HG03432 (cell line): Measurements from ENCODE around the gene ARHGAP15.

Experiments used
- ATAC-seq: cut with Tn5 transposase; IDR thresholded peaks from one replicate; pipeline ENCODE4 v1.9.1; 2021; ENCODE audit warnings: mild to moderate bottlenecking, moderate library complexity; ENCODE audit not compliant: unreplicated experiment

Gene ARHGAP15

DNA sequence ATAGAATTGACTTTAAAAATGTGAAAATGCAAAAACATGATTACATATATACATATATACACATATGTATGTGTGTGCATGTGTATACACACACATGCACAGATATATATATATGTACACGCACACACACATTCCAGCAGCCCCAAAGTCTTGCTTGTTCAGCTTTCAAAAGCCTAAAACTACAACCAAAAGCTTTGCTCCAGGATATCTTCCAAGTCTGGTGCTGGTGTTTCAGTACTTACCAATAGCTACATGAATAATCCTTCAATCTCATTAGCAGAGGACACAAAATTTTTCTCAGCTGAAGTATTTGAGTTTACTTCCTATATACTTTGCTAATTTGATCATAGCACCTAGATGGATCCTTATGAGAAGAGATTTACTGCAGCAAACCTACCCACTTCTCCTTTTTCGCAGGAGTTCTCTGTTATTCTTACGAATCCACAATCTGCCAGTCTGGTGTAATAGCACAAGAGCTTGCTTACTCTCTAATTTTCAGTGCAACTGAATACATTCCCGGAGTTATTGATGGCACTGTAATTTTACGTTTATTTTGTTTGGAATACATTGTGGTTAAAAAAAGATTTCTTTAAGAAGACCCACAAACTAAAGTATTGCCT lies 553.3 kb downstream of the ARHGAP15 start:
- ATAC-seq, result no peak

DNA sequence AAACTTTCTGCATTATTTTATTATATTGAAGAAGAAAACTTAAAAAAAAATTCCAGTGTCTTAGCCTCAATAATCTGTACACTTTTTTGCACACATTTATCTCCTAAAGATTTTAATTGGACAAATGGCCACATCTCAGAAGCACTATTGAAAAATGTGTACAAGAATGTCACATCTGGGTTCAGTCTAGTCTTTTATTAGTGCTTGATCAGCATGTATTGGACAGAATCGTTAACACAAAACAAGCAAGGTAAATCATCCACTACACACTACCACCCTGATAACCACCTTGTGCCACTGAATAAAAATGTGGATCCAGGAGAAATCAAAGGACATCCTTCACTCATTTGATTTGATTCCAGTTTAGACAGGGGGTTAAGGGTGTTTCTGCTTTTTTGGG lies 554.8 kb downstream of the ARHGAP15 start:
- no peak for ATAC-seq

DNA sequence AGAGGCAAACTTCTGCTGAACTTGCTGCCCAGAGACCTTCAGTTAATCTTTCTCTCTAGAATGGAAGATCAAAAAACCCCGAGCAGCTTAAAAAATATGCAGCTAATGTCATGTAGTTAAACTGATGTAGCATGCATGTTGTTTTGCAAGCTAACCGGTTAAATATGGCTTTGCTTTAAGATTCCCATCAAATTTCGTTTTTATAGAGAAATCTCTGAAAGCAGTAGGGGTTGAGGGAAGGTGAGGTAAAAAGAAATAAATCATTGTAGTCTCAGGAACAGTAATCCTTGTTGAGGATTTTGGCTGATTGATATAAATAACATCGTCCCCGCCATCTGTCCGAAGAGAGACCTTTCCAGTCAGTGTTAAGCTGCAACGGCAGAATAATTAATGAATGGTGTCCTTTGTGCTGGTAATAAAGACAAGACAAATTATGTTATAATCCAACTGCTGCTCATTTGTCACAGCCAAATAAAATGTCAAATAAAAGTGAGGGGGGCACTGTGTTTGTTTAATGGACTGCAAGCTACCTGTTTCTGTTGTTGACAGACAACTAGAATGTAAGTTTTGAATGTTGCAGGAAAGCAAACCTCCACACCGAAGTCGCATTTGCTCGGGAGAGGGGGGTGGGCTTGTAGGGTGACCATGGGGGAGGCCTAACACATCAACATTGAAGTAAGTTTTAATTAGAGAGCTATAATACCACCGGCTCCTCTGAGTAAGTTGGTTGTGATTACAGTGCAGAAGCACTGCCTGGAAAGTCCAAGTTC lies 555.5 kb downstream of the ARHGAP15 start:
- ATAC-seq, result no peak

DNA sequence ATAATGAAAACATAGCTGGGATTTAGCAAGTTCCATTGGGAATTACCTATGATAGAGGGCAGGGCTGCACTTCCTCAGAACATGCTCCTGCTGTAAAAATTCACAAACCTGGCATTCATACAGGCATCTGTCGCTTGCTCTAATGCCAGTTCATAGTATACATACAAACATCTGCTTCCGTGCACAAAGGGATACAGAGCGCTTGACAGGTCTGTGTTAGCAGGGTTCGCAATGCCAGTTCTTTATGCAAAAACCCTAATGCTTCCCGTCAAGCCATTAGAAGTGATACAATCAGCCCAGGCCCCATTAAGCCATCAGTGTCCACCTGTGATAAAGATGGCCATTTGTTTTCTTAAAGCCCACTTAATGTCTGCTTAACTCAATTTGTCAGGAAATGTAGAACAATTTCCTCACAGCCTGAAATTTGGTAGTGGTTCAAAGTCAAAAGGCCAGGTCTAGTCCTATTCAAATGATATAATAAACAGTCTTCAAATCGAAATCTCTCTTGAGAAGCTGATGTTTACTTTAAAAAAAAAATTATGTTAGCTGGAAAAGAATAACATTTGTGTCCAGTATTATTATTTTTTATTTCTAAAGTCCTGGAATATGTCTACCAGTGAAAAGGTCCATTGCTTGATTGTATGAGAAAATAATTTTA lies 556.3 kb downstream of the ARHGAP15 start:
- no peak for ATAC-seq

DNA sequence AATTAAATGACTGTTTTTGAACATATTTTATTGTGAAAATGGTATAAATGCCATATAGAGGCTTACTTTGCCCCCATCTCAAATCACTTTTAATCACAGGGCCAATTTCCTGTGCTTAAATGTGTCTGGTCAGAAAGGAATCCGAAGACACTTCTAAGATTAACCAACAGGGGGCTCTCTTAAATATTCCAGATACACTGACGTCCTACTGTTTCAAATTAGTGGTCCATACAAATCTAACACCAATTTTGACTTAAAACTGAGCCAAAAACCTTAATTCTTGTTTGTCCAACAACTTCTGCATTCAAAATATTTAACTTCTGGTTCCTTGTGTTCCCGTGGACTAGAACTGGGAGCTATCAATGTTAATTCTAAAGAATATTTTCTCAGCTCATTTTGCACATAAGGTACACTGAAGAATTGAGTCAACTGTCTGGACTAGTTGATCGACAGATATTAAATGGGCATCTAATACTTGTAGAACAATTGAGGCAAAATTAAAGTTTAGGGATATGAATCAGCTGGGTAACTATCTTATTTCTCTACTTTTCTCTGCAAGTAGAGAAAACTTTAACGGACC lies 557.5 kb downstream of the ARHGAP15 start:
- no peak for ATAC-seq

DNA sequence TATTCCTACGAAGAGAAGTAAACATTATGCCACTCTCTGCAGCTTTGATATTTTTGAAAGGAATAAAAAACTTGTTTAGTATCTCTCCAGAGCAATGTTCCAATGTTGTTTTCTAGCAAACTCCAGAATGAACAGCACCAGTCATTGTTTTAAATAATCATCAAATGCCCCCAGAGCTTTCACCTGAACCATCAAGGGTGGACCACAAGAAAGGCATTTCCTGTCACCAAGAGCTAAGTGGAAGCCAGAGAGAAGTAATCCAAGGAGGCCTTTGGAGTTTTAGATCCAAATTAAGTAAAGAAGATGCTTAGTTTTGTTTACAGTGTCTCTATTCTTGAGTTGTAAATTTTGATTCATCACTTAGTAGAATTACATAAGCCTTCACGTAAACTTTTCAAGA lies 559.0 kb downstream of the ARHGAP15 start:
- no peak for ATAC-seq

DNA sequence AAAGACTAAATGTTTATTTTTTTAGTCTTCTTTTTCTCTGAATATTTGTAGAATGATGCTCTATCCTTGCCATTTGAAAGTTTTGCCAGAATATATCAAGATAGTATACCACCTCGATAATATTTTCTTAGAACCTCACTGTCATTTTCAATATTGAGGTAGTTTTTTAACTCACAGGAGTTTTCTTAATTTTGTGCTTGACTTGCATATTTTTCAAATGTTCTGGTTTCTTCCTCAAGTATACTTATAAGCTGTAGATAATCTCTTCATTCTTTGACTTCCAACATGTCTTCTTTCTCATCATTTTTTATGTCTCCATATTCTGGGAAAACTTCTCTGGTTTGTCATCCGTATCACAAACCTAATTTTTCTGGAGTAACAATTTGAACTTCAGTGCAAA lies 559.6 kb downstream of the ARHGAP15 start:
- ATAC-seq, result no peak

DNA sequence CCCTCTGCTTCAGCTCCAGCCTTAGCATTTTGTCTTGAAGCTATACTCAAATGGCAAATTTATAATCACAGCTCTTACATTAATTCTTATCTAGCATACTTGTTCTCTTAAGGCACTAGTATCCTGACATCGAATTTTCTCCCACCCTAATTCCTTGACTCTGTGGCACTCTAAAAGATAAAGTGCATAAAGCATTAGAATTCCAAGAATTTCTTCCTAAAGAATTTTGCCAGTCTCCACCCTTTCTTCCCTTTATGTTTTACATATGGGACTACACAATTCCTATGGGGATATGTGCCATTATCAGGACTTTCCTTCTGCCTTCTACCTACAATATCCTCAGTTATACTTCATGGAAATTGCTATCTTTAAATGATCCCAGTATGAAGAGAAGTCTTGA lies 560.3 kb downstream of the ARHGAP15 start:
- no peak for ATAC-seq

DNA sequence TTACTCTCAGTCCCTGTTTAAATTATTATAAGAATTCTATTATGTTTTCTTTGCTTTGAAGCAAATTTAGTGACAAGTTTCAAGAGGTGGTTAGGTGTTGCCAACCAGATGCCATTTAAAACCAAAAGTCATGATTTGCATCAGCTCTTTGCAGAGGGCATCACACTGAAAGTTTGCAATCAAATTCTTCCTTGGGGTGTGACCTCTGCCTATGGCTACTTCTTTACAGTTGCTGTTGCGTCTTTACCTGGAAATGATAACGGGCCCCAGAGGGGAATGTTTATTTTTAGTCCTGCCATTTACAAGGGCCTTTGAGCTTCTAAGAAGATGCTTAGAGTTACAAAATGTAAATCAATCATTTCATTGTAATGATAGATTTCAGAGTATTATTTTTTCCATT lies 561.0 kb downstream of the ARHGAP15 start:
- ATAC-seq, result no peak

DNA sequence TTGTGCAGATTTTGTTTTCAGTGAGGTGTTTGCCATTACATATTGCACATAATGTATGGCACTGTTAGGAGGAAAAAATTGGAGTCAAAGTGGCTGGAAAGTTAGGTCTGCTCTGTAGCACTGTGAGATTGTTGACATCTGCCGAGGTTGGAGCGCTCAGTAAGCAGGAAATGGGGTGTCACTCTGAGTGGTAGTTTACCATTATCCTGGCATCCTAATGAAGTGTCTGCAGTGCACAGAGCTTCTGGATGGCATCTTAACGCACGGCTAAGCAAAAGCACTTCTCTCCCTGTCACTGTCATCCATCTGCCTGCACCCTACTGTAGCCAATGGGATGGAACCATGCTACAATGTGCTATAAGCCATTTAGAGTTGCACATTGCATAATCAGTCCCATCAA lies 561.9 kb downstream of the ARHGAP15 start:
- no peak for ATAC-seq

DNA sequence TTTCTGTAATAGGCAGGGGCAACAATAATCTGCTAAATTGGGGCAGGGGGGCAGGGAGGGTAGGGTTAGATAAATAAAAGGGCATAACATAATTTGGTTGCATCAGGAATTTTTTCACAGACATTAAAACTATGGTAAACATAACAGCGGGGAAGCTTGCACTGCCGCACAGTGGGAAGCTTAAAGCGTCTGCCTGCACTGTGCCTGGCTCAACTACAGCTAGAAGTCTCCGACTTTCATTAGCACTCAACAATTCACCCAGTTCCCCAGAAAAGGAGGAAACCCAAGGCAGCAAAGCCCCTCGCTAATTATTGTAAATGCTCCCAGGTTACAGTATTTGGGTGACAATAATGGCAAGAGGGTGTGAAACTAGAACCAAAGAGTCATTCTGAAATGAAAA lies 562.9 kb downstream of the ARHGAP15 start:
- ATAC-seq, result no peak

DNA sequence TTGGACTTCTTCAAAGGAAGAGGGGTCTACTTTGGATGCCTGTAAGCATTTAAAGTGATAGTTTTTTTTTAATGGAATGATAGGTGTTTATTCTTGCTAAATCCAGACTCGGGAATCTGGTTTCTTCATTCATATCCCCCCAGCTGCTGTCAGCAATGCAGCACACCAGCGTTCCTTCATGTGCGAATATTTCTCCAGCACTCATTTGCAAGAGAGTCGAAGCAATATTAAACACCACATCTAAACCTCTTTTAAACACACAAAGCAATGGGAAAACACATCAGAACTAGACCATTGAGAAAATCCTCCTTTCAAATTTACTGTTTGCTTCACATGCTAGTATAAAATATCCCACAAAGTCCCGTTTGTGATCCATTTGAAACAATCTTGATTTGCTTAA lies 563.7 kb downstream of the ARHGAP15 start:
- ATAC-seq, result no peak

DNA sequence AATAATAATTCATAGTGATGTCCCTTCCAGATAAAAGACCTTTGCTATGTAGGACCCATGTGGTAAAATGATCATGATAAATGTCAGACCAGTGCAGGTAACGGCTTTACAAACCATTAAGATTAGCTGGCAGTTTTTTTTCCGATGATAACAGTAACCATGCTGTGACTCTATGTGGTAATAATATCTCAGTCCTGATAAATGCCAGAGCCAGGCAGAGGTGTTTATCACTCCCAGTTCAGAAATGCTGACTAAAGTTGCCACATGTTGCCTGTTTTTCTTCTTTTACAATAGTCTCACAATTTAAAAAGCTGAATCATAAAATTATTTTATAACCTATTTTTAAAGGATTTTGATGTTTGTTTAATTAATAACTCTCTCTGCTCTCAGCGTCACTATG lies 565.1 kb downstream of the ARHGAP15 start:
- no peak for ATAC-seq

DNA sequence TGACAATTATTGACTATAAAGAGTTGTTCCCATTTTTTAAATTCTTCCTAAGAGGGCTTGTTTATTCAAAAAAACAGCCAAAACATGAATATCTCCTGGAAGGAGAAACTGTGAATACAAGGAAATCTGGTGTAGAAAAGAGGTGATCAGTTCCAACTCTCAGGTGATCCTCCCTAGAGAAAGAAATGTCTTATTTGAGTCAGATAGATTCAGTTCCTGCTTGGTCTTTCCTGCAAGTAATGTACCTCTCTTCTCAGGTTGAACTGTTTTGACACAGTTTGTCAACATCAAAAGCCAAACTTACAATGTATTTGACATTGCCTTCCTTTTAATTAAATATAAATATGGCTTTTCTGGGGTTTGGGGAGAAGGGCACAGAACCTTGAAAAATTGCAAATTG lies 567.4 kb downstream of the ARHGAP15 start:
- peak; percentile 69 for ATAC-seq

DNA sequence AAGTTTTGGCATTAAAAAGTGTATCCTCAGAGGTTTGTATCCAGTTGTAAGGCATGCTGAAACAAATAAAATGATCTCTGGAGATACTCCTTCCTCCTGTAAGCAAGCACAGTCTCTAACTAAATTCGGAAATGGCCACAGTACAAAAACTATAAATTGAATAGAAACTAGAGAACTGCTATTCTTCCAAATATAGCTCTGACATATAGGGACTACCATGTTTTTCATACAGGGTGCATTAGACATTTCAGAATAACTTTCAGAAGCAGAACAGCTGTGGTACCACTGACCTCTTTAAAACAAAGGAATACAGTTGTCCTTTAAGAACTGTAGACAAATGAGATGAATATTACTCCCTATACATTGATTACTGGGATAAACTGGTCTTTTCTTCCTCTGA lies 568.5 kb downstream of the ARHGAP15 start:
- ATAC-seq, result peak; percentile 71

DNA sequence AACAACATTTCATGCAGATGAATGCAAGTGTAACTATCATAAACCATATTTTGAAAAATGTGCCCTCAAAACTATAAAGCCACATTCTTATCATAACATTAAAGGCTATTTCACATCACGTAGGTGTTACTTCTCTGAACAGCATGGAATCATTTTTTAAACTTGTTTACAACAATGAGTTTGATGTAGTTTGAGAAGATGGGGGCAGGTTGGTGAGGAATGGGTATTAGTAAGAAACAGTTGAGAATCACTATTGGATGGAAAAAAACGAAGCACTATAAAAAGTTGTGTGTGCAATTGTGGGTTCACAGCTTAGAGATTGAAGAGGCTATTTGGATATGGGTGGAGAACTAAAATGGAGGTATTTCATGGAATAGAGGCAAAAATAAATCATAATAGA lies 569.1 kb downstream of the ARHGAP15 start:
- no peak for ATAC-seq

DNA sequence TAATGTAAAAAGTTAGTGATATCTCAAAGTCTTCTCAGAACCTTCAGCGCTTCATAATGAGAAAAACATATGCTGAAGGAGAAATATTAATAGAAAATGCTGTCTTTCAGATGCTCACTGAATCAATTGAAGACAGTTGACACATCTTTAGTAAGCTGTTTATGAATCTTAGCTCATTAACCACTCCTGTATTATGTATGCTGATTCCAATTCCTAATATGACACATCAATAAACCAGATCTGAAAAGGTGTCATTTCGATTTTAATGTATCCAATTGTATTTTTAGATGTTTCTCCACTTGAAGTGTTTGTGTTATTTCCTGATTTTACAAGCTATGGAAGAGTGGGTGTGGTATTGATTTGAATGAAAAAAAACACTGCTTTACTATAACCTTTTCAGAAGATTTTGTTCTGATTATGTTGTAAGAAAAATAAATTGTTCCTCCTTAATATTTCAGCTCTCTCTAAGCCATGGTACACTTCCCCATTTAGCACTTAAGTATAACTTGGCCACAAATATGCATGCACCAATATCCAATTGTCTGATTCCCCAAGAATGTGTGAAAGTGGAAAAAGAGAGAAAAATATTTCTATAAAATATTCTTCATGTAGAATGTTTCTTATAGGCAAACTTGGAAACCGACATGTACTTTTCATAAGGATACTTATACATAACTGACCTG lies 569.8 kb downstream of the ARHGAP15 start:
- ATAC-seq, result peak; percentile 54

DNA sequence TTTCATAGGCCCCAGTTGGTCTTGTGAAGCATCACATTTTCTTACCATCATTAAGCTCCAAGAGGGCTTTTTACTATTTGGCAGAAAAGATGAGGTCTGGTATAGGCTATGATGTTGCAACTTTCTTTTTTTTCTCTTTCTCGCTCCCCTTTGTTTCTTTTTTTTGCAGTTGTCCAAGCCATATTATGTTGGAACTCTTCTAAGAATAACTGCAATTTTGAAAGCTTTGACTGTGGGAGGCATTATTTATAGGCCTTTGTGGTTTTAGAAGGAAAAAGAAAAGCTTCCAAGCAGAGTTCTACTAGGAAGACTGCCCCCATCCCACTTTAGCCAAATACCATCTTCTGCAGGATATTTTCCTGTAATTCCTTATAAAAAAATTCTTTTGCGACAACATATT lies 571.6 kb downstream of the ARHGAP15 start:
- no peak for ATAC-seq

DNA sequence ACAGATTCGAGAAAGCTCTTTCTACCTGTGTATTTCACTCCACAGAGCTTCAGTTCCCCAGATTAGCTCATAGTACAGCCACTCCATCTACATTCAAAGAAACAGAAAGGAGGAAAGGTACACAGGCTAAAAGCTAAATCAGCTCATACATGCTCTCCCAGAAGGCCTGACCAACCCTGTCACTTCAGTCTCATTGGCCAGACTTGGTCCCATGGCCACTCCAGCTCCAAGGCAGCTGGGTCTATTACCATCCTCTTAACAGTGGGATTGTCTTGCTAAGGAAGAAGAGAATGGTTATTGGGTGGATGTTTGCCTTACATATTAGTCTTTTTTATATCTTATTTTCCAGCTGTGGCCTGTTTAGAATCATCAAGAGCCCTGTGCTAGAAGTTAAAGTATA lies 572.6 kb downstream of the ARHGAP15 start:
- ATAC-seq, result no peak

DNA sequence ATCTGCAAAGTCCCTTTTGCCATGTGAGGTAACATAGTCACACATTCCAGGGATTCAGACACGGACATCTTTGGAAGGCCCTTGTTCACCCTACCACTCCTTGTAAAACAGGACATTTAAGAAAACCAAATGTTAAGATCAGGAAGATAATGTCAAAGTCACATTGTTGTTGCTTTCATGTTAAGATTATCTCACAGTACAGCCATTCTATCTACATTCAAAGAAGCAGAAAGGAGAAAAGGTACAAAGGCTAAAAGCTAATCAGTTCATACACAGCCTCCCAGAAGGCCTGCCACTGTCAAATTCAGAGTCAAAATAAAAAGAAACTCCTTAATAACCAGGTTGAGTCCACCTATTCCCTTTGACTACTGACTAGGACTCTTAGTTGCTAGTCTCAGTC lies 573.7 kb downstream of the ARHGAP15 start:
- ATAC-seq, result no peak

DNA sequence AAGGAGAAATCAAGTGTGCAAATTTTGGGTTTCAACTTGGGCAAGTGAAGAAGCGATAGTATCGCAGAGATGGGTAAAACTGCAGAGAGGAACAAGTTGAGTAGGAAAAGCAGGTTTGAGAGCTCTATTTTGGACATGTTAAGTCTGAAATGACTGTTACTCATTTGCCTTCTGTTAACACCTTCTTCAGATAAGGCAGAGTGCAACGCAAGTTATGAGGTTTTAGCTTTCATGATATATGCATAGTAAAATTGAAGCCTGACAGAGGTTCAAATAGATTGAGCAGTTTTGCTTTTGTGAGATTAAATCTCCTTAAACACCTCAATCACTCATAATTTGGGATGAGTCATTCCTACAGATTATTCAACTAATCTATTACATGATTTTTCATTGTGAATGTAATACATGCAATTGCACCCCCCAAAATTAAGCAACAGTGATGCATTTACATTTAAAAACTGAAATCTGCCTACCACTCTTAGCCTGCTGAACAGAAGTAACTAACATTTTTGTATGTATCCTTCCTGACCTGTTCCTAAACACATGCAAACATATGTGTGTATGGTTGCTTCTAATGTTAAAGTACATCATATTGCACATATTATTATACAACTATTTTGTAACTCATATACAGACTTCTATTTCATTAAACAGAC lies 575.4 kb downstream of the ARHGAP15 start:
- ATAC-seq, result peak; percentile 92
